OCI-M2 (cell line): ENCODE results near the gene CHRM2.

Source experiments
- DNase-seq: peaks from one replicate; lab custom pipeline; 2025; ENCODE audit not compliant: unreplicated experiment; lab: John Stamatoyannopoulos, UW

CHRM2 gene

DNA sequence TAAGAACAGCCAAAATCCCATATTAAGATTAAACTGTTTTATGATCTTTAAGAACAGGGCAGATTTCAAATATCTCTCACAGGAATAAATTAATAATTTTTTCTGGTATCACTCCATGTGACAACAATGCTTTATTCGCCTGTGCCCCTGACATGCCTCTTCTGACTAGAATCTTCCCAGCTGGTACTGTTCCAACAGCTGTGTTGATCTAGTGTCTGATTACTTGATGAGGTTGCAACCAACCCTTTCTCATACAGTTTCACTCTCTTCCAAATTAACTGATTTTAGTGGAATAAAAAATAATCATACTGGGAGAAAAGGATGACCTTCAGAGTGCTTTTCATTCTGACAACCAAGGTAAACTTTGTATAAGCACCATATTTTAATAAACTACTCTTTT lies 151.9 kb downstream of the CHRM2 start:
- DNase-seq, result no peak

DNA sequence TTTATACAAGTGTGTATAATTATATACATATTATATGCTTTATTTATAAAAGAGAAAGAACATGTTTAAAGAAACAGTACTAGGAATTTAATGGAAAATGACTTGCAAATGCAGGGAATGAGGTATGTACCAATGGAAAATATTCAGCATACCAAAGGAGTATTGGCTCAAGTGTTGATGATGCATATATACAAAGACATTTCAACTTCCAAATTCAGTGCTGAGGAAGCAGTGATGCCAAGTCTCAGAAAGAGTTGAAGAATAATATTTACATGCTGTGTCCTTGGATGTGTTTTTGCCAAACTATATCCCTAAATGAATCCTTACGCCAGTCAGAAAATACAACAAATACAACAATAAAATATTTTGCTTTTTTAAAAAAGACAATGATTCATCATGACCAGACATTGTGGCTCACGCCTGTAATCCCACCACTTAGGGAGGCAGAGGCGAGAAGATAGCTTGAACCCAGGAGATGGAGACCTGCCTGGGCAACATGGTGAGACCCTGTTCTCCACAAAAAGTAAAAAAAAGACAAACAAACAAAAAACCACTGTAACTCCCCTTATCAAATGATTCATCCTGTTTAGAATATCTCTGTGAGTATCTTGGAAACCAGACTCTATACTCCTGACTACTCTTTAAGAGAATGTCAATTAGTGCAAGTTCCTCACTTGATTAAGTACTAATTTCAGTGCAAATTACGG lies 157.2 kb downstream of the CHRM2 start:
- DNase-seq, result no peak

DNA sequence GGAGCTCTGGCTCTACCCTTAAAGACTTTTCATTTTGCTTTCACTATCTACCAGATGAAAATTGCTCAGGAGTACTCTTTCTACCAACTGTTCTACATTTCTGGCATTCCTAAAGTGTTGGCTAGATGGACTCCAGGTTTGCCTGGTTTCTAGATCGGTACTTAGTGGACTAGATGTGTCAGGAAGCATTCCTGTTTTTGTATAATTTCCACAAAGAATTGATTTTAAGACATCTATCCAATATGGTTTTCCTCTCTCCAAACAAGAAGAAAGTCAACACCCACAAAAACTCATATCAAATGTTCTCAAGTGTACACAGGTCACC lies 157.7 kb downstream of the CHRM2 start:
- no peak for DNase-seq

DNA sequence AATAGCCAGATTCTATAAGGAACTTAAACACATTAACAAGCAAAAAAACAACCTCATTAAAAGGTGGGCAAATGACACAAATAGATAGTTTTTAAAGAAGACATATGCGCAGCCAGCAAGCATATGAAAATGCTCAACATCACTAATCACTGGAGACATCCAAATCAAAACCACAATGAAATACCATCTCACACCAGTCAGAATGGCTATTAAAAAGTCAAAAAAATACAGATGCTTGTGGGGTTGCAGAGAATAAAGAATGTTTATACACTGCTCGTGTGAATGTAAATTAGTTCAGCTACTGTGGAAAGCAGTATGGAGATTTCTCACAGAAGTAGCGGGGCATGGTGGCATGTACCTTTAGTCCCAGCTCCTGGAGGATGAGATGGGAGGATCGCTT lies 164.0 kb downstream of the CHRM2 start:
- no peak for DNase-seq

DNA sequence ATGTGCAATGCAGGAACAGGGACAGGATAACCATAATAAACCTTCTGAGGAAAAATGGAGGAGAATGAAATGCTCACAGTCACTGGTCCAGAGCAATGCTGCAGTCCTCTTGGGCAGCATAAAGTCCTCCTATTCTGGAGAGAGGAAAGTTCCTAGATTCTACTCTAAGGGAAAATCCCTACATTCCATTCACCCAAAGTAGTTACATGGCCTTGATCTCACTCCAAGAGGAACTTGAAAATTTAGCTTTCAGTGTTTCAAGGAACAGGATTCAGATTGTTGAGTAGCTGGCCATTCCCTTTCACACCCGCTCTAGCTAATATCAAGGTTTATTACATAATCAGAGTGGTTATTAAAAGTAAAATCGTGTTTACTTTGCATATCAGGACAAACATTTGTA lies 168.3 kb downstream of the CHRM2 start:
- no peak for DNase-seq

DNA sequence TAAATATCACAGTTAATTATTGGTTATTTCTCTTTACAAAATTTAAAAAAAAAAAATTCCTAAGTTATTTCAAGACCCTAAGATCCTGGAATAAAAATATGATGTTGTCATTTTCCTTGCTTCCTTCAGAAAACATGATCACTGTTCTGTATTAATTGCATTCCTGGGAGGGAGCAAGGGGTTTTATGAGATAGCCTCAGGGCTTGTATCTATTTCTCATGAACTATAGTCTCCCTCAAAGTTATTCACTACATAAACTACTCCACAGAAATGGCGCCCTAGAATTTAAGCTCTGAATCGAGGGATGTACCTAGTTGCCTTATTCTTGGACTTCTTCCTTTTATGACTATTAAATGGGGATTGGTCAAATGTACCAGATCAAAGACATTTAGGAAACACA lies 170.3 kb downstream of the CHRM2 start:
- no peak for DNase-seq

DNA sequence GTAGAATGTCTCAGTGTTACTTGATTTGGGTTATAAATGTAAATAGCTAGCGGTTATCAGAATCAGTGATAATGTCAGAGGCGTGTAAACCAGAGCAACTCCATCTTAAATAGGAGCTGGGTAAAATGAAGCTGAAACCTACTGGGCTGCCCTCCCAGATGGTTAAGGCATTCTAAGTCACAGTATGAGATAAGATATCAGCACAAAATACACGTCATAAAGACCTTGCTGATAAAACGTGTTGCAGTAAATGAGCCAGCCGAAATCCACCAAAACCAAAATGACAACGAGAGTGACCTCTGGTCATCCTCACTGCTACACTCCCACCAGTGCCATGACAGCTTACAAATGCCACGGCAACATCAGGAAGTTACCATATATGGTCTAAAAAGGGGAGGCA lies 172.3 kb downstream of the CHRM2 start:
- DNase-seq, result no peak

DNA sequence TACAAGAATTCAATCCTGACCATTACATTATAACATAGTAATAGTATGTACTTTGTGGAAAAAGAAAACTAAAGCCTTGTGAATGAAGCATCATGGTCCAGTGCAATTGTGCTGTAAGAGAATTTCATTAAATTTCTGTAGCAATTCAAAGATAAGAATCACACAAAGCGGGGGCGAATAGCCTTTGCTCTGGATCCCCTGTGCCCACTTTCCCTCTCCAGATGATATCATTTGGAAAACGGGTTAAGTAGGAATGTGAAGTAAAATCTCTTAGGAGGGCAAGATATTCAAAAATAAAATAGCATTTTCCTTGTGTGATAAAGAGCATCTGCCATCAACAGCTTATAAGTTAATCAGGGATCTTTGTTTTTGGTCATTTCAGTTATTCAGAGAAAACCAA lies 177.1 kb downstream of the CHRM2 start:
- DNase-seq, result no peak

DNA sequence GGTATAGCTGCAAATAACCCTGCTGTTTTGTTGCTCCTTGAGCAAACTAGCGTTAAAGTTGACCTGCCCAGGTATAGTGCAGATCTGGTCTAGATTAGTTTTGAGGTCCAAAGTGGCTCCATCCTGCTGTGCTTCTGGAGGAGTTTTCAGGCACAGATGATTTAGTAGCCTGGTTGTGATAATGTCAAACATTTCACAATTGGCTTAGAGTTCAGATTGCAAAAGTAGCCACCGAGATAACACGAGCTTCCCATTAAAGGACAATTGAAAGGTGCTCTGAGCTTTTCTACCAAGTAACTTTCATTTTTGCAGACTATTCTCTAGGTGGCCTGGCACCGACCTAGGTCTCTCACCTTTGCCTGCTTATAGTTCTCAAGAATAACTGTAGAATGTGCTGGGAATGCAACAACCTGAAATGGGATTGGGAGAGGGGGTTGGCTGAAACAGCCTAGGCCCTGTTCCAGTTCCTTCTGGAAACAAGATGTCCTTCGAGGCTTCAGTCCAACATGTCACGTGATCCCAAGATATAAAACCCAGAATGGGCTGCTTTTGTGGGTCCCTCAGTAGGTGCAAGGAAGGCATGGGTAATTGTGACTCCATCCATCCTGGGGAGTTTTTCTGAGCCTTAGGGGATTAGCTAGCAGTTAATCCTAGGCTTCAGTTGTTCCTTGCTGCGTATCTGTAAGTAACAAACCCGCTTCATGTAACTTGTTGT lies 201.0 kb downstream of the CHRM2 start:
- DNase-seq, result no peak
